Transverse colon (tissue), 4 donors: ENCODE results near the gene SNAP25. TPM values are rescaled to one million over a fixed set of nuclear protein-coding genes. Genes with fewer than 3 reads are reported as not detected.

Experiments
- DNase-seq: peaks from one replicate; pipeline ENCODE4 v3.0.0-alpha.2; 2019
- H3K27ac ChIP-seq, 4 donors: fragments of 200-600 bp; sonication (generic); 2 replicates each; pipeline ENCODE4 v1.5.1; 2016 to 2018; ENCODE audit warnings: inconsistent platforms in 4 of 4
- H3K27me3 ChIP-seq: fragments of 200-600 bp; sonication (generic); 2 replicates; pipeline ENCODE4 v1.5.1; 2017; ENCODE audit warnings: inconsistent platforms
- H3K36me3 ChIP-seq, 4 donors: fragments of 200-600 bp; sonication (generic); 2 replicates each; pipeline ENCODE4 v1.5.1; 2017 to 2019; ENCODE audit warnings: inconsistent platforms in 4 of 4
- H3K4me1 ChIP-seq, 4 donors: fragments of 200-600 bp; sonication (generic); 2 replicates each; pipeline ENCODE4 v1.5.1; 2017 to 2020; ENCODE audit warnings: inconsistent platforms in 4 of 4
- H3K4me3 ChIP-seq, 4 donors: fragments of 200-600 bp; sonication (generic); 1 replicate in 1 of 4; 2 replicates in 3 of 4; pipeline versions ENCODE4 v1.5.1 to v1.6.1; 2017 to 2019; ENCODE audit warnings: inconsistent platforms in 4 of 4
- H3K9me3 ChIP-seq, 2 donors: fragments of 200-600 bp; sonication (generic); 2 replicates each; pipeline ENCODE4 v1.5.1; 2017 to 2019; ENCODE audit warnings: inconsistent platforms in 2 of 2
- EP300 ChIP-seq: sonication (generic); formaldehyde crosslinking; IDR thresholded peaks from one replicate; pipeline ENCODE4 v1.6.1; 2017; ENCODE audit warnings: antibody characterized with exemption, low read depth
- POLR2A ChIP-seq: fragments of 450-650 bp; IDR thresholded peaks from one replicate; pipeline ENCODE4 v1.6.1; 2016; ENCODE audit warnings: antibody characterized with exemption, mild to moderate bottlenecking, moderate library complexity
- POLR2AphosphoS5 ChIP-seq, 3 donors: sonication (generic); formaldehyde crosslinking; IDR thresholded peaks; one replicate each; pipeline ENCODE4 v1.6.1; 2016; ENCODE audit warnings: antibody characterized with exemption in 3 of 3
- WGBS, 2 donors: methylation state at CpG; one replicate each; pipeline ENCODE4 v1.1.5; 2018; ENCODE audit warnings: low coverage in 1 of 2; 5-methylcytosine and 5-hydroxymethylcytosine counted together
- in situ Hi-C, 4 donors: fragments of 200-750 bp; cut with MboI; loops; one replicate each; pipeline versions ENCODE4 v1.15.0 to v1.15.1; 2017; ENCODE audit warnings: low sequenced_read_pairs in 3 of 4, low pct_ligation_motif_present in 1 of 4, low pct_unique_long_range_greater_than_20kb in 1 of 4
- intact Hi-C: fragments of 100-400 bp; cut with DNase I; formaldehyde crosslinking; loops from one replicate; pipeline ENCODE4 v1.15.1; 2023; ENCODE audit warnings: low total_unique reads
- total RNA-seq, 4 donors: library from RNA; depleted of rRNA; stranded (reverse); fragments of >200 nt; gene quantifications; one replicate each; pipeline ENCODE4 v1.1.0, GENCODE V29; 2016
- TF ChIP-seq, protein P1 (sequence below), 5 experiments: fragments of 200-600 bp in 3 of 5; fragments of 450-650 bp in 2 of 5; sonication (generic) in 3 of 5; IDR thresholded peaks; 1 replicate in 2 of 5; 2 replicates in 3 of 5; pipeline ENCODE4 v1.5.1; 2016 to 2017; ENCODE audit warnings: antibody characterized with exemption in 5 of 5, inconsistent platforms in 3 of 5, mild to moderate bottlenecking in 2 of 5, moderate library complexity in 1 of 5

The SNAP25 gene
- total RNA-seq, 4 donors from 2014 or later, result 1.4 to 4.2 (median 2.4) TPM; not detected in 1

DNA sequence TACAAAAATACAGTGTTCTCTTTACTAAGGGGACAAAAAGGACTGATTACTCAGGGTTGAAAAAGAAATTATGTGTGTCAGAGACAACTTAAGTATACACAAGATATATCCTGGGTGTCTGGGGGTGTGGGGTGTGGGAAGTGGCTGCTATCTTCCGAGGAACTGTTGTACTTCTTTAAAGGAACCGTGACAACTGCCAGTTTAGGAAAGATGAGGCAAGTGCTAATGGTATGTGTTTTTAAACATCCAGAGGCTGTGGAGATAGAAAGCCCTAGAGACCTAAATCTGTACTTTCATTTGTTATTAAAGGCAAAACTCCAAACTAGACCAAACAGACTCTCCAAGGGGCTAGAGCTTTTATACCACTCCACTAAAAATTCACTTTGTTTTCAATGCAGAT is 95.6 kb downstream of the SNAP25 start:
- intact Hi-C loops, result no loop called here
- Histone ChIP-seq H3K27ac (no peak overlapping the region), H3K27me3 (peaks cover 4% of the 10 kb centered on the region), H3K9me3 (peaks cover 0 to 6% of the 10 kb centered on the region in 2 donors), H3K4me3 (no peak overlapping the region), H3K4me1 (no peaks in the 10 kb centered on the region), H3K36me3 (no peaks in the 10 kb centered on the region)
- no peak for DNase-seq
- TF ChIP-seq, protein P1, sequence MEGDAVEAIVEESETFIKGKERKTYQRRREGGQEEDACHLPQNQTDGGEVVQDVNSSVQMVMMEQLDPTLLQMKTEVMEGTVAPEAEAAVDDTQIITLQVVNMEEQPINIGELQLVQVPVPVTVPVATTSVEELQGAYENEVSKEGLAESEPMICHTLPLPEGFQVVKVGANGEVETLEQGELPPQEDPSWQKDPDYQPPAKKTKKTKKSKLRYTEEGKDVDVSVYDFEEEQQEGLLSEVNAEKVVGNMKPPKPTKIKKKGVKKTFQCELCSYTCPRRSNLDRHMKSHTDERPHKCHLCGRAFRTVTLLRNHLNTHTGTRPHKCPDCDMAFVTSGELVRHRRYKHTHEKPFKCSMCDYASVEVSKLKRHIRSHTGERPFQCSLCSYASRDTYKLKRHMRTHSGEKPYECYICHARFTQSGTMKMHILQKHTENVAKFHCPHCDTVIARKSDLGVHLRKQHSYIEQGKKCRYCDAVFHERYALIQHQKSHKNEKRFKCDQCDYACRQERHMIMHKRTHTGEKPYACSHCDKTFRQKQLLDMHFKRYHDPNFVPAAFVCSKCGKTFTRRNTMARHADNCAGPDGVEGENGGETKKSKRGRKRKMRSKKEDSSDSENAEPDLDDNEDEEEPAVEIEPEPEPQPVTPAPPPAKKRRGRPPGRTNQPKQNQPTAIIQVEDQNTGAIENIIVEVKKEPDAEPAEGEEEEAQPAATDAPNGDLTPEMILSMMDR (IDR thresholded peaks at IDR 0.05), result no peak
- TF ChIP-seq POLR2A (no peak), POLR2AphosphoS5 (IDR thresholded peaks at IDR 0.05) (no peak), EP300 (no peak)
- in situ Hi-C loops, result no loop called here
- 18 to 20% methylated on average over 1 to 2 of the region's 2 CpGs for WGBS, 2 donors

DNA sequence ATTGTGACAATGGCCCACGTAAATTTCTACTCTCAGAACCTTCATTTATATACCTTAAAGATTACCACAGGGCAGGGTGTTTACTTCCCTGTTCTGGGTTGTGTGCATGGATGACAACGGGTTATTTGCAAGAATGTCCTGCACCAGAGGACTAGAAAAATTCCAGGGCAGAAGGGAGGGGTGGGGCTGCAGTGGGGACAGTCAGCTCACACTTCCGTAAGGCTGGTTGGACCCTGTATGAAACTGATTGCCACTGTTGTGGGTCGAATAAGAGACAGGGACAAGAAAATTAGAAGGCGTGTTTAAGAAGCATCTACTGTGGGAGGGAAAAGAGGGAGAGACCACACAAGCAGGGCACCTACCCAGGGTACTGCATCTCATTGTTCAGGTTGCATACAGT is 96.5 kb downstream of the SNAP25 start:
- in situ Hi-C loops (no loop called here), intact Hi-C loops (no loop called here)
- DNase-seq, result no peak
- WGBS, 2 donors, result 51 to 58% methylated on average over 3 to 5 of the region's 5 CpGs
- Histone ChIP-seq H3K4me3 (no peak overlapping the region), H3K27me3 (peaks cover 4% of the 10 kb centered on the region), H3K9me3 (peaks cover 0 to 6% of the 10 kb centered on the region in 2 donors), H3K4me1 (no peaks in the 10 kb centered on the region), H3K27ac (no peak overlapping the region), H3K36me3 (no peaks in the 10 kb centered on the region)
- no peak for TF ChIP-seq POLR2A
- TF ChIP-seq, protein P1 (IDR thresholded peaks at IDR 0.05), result no peak

DNA sequence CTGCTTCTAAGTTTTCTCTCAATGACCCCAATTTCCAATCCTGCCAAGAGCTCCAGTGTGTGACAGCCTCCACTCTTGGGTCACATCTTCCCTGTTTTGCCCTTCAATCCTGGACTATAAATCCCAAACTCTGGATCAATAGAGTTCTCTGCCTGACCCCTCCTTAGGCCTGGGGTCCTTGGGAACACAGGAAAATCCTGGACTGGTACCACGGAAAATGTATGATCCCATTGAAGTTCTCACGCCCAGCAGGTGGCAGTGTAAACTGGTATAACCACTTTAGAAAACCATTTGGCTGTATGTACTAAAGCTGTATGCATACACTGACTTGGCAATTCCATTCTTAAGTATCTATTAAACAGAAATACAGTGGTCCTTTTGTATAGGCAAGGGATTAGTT is 98.0 kb downstream of the SNAP25 start:
- no peaks in the 10 kb centered on the region for H3K36me3 ChIP-seq
- in situ Hi-C loops (no loop called here), intact Hi-C loops (loop anchor here (1.0 kb wide), 1 partner anchor 48 kb away; no protein-coding TSS in a partner anchor)
- no peak overlapping the region for H3K4me3 ChIP-seq
- DNase-seq, result no peak
- WGBS, 2 donors, result 57 to 80% methylated on average over 2 of the region's 2 CpGs
- H3K9me3 ChIP-seq, result peaks cover 0 to 6% of the 10 kb centered on the region in 2 donors
- no peak overlapping the region for H3K27ac ChIP-seq
- TF ChIP-seq POLR2AphosphoS5 (IDR thresholded peaks at IDR 0.05), result no peak
- no peak for TF ChIP-seq POLR2A
- no peak for TF ChIP-seq EP300
- TF ChIP-seq, protein P1 (IDR thresholded peaks at IDR 0.05), result no peak
- H3K27me3 ChIP-seq, result peaks cover 1% of the 10 kb centered on the region
- no peaks in the 10 kb centered on the region for H3K4me1 ChIP-seq

DNA sequence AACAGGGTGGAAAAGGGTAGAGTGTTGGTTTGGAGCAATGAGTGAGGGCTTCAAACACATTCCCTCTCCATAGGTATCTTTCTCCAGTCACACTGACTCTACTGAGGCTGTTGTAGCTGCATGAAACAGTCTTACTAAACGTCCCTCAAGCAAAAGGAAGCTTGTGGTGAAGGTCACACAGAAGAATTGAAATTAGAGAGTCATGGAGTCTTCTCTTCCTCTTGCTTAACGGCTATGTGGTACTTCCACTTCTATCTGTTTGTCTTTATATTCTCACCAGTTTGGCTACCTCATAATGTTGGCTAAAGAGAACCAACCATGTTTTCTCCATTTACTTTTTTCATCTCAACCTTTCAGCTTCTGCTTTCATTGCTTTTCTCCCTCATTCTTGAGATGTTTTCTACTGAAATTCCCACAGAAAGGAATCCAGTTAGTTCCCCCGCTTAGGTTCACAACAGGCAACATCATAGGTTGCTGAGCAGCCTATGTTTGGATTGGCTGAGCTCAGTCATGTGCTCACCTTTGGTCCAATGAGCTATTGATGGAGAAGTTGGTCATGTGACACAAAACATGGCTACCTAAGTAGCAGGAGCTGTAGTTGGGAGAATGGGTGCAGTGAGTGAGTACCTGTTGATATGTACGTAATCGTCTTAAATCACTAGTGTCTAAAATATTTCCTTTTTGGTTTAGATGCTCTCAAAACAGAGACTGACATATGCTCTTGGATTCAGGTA is 99.8 kb downstream of the SNAP25 start:
- no peak overlapping the region for H3K27ac ChIP-seq
- DNase-seq, result no peak
- intact Hi-C loops (no loop called here), in situ Hi-C loops (no loop called here)
- TF ChIP-seq, protein P1 (IDR thresholded peaks at IDR 0.05), result no peak
- TF ChIP-seq POLR2AphosphoS5 (IDR thresholded peaks at IDR 0.05), result no peak
- no peak for TF ChIP-seq POLR2A
- no peak for TF ChIP-seq EP300
- H3K4me1 ChIP-seq, result no peaks in the 10 kb centered on the region
- peaks cover 0 to 6% of the 10 kb centered on the region in 2 donors for H3K9me3 ChIP-seq
- H3K36me3 ChIP-seq, result no peaks in the 10 kb centered on the region
- no peak overlapping the region for H3K4me3 ChIP-seq
- 71 to 73% methylated on average over 5 of the region's 5 CpGs for WGBS, 2 donors
- H3K27me3 ChIP-seq, result no peaks in the 10 kb centered on the region
